NOMO-1 (cell line): ENCODE measurements around the gene SRSF12.
"Not testable (repeated sequence)": the region's sequence is repeated elsewhere in the genome, so short reads cannot be mapped to it uniquely, and the experiment has no call there.

Experiments
- DNase-seq, 2 experiments: peaks; one replicate each; lab custom pipeline; 2025; ENCODE audit not compliant: unreplicated experiment in 2 of 2; lab: John Stamatoyannopoulos, UW

Gene SRSF12

GRCh38 chr6:89073840-89074239 is 44.0 kb downstream of the SRSF12 start:
- DNase-seq: no peak

- peak; percentile 66 to 96 for DNase-seq
These were observed 44.8 kb downstream of the SRSF12 start for GRCh38 chr6:89073014-89073620.

- no peak for DNase-seq
These were observed 46.8 kb downstream of the SRSF12 start for GRCh38 chr6:89071036-89071435.

GRCh38 chr6:89069536-89070163 is 48.2 kb downstream of the SRSF12 start:
- no peak for DNase-seq

- DNase-seq: no peak
These were observed 49.2 kb downstream of the SRSF12 start for GRCh38 chr6:89068695-89069094.

GRCh38 chr6:89067796-89068195 is 50.1 kb downstream of the SRSF12 start:
- DNase-seq: no peak

- peak; percentile 11 to 36 for DNase-seq
These were observed 50.8 kb downstream of the SRSF12 start for GRCh38 chr6:89066940-89067646.

GRCh38 chr6:89066121-89066520 is 51.8 kb downstream of the SRSF12 start:
- DNase-seq: not testable (repeated sequence)

- not testable (repeated sequence) for DNase-seq
These were observed 52.9 kb downstream of the SRSF12 start for GRCh38 chr6:89064931-89065330.

GRCh38 chr6:89063881-89064280 is 54.0 kb downstream of the SRSF12 start:
- DNase-seq: no peak

- DNase-seq: no peak
These were observed 58.6 kb downstream of the SRSF12 start for GRCh38 chr6:89059227-89059626.

- no peak for DNase-seq
These were observed 59.2 kb downstream of the SRSF12 start for GRCh38 chr6:89058627-89059026.

- DNase-seq: no peak
These were observed 60.1 kb downstream of the SRSF12 start for GRCh38 chr6:89057759-89058158.

GRCh38 chr6:89054208-89054607 is 63.7 kb downstream of the SRSF12 start:
- DNase-seq: no peak

GRCh38 chr6:89051676-89052075 is 66.2 kb downstream of the SRSF12 start:
- no peak for DNase-seq

- peak; percentile 9 to 22 for DNase-seq
These were observed 67.2 kb downstream of the SRSF12 start for GRCh38 chr6:89050697-89051096.

- no peak for DNase-seq
These were observed 67.7 kb downstream of the SRSF12 start for GRCh38 chr6:89050155-89050554.

GRCh38 chr6:89048985-89049384 is 68.9 kb downstream of the SRSF12 start:
- DNase-seq: no peak

- no peak for DNase-seq
These were observed 69.5 kb downstream of the SRSF12 start for GRCh38 chr6:89048288-89048923.

- DNase-seq: peak; percentile 33 to 54
These were observed 70.4 kb downstream of the SRSF12 start for GRCh38 chr6:89047473-89047872.
